HG03432 (cell line): Measurements from ENCODE around the gene FAM3A.

Source experiments
- ATAC-seq: cut with Tn5 transposase; IDR thresholded peaks from one replicate; pipeline ENCODE4 v1.9.1; 2021; ENCODE audit warnings: mild to moderate bottlenecking, moderate library complexity; ENCODE audit not compliant: unreplicated experiment

Gene FAM3A

GRCh38 chrX:154482786-154483185 is 33.2 kb downstream of the FAM3A start:
- ATAC-seq, result no peak

GRCh38 chrX:154481911-154482601 is 34.0 kb downstream of the FAM3A start:
- ATAC-seq, result no peak

GRCh38 chrX:154481195-154481594 is 34.8 kb downstream of the FAM3A start:
- ATAC-seq, result no peak

- ATAC-seq, result peak; percentile 90
Observed at GRCh38 chrX:154478728-154479622, 37.1 kb downstream of the FAM3A start, which contains the start of gene LAGE3. LAGE3 (minus strand) TSS chrX:154479281; CDS start chrX:154478915, 366 bp downstream.

- no peak for ATAC-seq
Observed at GRCh38 chrX:154477891-154478477, 38.0 kb downstream of the FAM3A start.

- ATAC-seq, result no peak
Observed at GRCh38 chrX:154476821-154477220, 39.2 kb downstream of the FAM3A start.

- no peak for ATAC-seq
Observed at GRCh38 chrX:154473683-154474082, 42.3 kb downstream of the FAM3A start.

GRCh38 chrX:154472685-154473632 is 43.1 kb downstream of the FAM3A start:
- ATAC-seq, result no peak

- no peak for ATAC-seq
Observed at GRCh38 chrX:154471839-154472684, 44.0 kb downstream of the FAM3A start.

- no peak for ATAC-seq
Observed at GRCh38 chrX:154470914-154471568, 45.0 kb downstream of the FAM3A start.

- ATAC-seq, result no peak
Observed at GRCh38 chrX:154470434-154470833, 45.6 kb downstream of the FAM3A start.

GRCh38 chrX:154469880-154470279 is 46.2 kb downstream of the FAM3A start:
- ATAC-seq, result no peak

GRCh38 chrX:154469114-154469513 is 46.9 kb downstream of the FAM3A start:
- no peak for ATAC-seq

- ATAC-seq, result no peak
Observed at GRCh38 chrX:154468217-154468616, 47.8 kb downstream of the FAM3A start.

GRCh38 chrX:154467556-154467955 is 48.5 kb downstream of the FAM3A start:
- no peak for ATAC-seq

- ATAC-seq, result no peak
Observed at GRCh38 chrX:154466907-154467306, 49.1 kb downstream of the FAM3A start.

GRCh38 chrX:154466036-154466435 is 50.0 kb downstream of the FAM3A start:
- no peak for ATAC-seq

GRCh38 chrX:154465601-154466000 is 50.4 kb downstream of the FAM3A start:
- no peak for ATAC-seq

- no peak for ATAC-seq
Observed at GRCh38 chrX:154464806-154465365, 51.1 kb downstream of the FAM3A start.
